GM19099 (cell line): Measurements from ENCODE around the gene MRTFA.

Experiments
- POLR2A ChIP-seq: IDR thresholded peaks from 3 replicates; pipeline ENCODE4 v1.6.1; 2011; ENCODE audit warnings: low read depth; ENCODE audit not compliant: insufficient read length; ENCODE audit errors: extremely low read depth

Gene MRTFA

DNA sequence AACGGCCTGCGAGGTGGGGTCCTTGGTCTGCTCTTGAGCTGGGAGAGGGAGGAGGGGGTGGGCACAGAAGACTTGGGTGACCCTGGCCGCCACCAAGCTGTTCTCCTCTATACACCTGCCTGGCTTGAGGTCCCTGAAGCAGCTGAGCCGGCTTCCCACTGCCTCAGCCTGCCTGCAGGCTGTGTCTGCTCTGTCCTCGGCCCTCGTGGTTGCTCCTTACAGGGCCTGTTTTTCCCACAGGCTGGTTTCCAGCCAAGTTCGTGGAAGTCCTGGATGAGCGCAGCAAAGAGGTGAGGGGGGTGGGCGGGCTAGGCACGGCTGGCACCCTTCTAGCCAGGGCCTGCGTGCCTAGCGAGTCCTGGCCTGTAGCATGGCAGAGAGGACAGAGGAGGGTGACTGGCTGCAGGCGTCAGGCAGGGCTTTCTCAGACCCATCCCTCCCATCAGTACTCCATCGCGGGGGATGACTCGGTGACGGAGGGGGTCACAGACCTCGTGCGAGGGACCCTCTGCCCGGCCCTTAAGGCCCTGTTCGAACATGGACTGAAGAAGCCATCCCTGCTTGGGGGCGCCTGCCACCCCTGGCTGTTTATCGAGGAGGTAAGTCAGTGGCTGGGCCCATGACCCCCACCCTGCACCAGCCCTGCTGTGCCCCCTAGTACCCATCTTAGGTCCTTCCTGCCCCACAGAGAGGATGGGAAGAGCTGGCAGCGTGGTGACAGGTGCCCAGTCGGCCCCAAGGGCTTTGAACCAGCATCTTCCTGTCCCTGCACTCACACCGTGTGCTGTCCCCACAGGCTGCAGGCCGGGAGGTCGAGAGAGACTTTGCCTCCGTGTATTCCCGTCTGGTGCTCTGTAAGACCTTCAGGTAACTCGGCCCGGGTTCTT, 228.4 kb downstream of the MRTFA start:
- TF ChIP-seq POLR2A = no peak

DNA sequence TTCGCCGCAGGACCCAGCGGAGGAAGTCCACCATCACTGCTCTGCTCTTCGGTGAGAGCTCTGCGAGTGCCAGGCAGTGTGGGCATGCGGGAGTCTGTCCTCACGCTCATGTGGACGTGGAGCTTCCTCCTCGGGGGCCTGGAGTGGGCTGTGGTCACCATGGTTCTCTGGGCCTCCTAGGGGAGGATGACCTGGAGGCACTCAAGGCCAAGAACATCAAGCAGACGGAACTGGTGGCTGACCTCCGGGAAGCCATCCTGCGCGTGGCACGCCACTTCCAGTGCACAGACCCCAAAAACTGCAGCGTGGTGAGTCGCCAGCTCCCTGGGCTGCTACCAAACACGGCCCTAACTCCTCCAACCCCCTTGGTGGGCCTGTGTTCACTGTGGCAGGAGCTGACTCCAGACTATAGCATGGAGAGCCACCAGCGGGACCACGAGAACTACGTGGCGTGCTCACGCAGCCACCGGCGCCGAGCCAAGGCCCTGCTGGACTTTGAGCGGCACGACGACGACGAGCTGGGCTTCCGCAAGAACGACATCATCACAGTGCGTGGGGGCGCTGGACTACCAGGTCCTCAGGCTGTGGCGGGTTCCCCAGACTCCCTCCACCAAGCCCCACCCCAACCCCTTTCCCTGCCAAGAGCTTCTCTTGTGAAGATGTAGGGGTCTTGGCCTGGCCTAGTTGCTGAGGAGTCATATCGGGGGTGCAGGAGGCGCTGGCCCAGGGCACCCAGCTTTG, 229.3 kb downstream of the MRTFA start:
- TF ChIP-seq POLR2A = no peak

DNA sequence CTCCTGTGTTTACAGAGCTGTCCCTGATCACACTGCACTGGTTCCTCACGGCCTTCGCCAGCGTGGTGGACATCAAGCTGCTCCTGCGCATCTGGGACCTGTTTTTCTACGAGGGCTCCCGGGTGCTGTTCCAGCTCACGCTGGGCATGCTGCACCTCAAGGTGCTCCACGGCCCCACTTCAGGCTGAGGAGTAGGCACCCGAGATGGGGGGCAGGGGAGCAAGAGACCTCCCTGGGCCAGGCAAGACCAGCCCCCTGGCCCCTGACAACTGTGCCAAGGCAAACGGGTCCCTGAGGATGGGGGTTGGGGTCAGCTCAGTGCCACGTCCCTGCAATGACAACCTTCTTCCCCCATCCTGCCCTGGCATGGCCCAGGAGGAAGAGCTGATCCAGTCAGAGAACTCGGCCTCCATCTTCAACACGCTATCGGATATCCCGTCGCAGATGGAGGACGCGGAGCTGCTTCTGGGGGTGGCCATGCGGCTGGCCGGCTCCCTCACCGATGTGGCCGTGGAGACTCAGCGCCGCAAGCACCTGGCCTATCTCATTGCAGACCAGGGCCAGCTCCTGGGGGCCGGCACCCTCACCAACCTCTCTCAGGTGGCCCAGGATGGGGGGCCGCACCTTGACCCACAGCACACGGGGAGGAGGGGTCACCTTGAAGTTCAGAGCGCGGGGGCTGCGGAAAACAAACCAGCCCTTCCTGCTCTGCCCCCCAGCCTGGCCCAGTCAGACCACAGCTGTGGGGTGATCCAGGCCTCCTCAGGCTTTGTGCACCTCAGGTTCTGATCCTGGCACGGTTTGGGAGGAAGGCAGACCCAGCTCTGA, 230.2 kb downstream of the MRTFA start:
- TF ChIP-seq POLR2A = no peak

DNA sequence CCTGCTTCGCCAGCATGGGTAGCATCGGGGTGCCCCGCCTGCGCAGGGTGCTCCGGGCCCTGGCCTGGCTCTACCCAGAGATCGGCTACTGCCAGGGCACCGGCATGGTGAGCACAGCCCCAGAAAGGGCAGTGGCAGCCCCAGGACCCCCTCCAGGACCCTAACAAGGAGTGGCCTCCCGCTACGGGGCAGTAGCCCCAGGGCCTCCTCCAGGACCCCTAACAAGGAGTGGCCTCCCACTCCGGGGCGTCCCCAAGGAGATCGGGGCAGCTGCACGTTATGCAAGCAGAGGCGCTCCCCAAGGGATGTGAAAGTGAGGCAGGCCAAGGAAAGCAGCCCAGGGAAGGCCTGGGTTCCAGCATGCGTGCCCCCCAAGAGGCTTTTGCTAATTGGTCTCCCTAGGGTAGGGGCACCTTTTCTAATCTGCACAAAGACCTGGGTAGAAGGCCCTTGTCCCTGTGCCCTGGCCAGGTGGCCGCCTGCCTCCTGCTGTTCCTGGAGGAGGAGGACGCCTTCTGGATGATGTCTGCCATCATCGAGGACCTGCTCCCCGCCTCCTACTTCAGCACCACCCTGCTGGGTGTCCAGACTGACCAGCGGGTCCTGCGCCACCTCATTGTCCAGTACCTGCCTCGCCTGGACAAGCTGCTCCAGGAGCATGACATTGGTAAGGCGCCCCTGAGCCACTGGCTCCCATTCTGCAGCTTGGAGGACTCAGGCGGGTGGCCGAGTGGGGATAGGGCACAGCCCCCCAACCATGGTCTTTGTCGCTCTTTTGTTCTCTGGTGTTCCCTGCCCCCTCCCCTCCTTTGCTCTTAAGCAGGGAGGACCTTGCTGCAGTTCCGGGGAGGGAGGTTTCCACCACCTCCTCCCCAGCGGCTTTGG, 231.1 kb downstream of the MRTFA start:
- no peak for TF ChIP-seq POLR2A

DNA sequence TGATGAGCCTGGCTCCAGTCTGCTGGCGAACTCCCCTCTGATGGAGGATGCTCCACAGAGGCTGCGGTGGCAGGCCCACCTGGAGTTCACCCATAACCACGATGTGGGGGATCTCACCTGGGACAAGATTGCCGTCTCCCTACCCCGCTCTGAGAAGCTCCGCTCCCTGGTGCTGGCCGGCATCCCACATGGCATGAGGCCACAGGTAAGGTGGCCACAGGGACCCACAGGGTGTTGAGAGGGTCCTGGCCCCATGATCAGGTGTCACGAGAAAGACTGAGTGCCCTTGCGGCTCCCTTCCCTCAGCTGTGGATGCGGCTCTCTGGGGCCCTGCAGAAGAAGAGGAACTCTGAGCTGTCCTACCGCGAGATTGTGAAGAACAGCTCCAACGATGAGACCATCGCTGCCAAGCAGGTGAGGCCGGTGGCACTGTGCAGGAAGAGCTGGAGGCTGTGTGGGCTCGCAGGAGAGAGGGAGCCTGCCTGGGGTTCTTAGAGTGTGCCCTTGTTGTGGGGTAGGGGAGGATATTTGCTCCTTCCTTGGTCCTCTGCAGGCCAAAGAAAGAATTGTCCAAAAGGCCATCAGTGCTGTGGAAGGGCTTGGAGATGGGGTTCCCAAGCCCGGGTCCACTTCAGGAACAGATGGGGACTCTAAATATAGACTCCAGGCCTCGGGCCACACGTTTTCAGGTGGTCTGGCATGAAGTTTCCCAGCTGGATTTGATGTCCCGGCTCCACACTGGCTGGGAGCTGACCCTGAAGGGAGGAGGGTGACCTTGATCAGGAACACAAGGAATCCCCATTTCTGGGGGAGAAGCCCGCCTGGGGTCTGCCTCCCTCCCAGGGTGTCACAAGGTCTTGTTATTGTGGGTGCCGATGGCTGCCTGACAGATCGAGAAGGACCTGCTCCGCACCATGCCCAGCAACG, 232.0 kb downstream of the MRTFA start:
- no peak for TF ChIP-seq POLR2A

DNA sequence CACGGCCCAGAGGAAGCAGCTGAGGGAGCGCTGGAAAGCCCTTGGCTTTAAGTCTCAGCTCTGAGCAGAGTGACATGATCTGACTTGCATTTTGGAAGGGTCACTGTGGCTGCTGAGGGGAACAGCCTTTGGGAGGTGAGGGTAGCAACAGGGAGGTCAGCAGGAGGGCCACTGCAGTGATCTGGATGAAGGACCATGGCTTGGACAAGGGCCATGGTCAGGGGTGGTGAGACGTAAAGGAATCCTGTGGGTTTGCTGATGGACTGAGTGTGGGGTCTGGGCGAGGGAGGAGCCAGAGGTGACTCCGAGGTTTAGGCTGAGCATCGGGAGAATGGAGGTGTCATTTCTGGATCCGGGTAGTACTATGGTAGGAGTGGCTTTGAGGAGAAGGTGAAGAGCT, 232.9 kb downstream of the MRTFA start:
- no peak for TF ChIP-seq POLR2A

DNA sequence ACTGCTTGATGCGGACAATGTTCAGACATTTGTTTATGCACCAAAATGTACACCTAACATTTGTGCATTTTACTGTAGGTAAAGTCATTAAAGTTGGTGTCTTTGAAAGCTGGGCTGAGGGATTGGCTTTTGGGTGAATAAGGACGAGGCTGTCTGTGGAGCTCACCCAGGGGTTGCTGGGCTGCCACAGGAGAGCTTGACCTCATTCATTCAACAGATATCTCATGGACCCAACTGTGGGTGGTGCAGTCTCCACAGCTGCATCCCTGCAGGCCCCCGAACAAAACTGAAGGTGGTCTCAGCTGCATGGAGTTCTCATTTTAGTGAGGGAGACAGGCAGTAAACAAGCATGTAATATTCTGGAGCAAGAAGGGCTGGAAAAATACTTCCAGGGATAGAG, 233.4 kb downstream of the MRTFA start:
- TF ChIP-seq POLR2A = no peak

DNA sequence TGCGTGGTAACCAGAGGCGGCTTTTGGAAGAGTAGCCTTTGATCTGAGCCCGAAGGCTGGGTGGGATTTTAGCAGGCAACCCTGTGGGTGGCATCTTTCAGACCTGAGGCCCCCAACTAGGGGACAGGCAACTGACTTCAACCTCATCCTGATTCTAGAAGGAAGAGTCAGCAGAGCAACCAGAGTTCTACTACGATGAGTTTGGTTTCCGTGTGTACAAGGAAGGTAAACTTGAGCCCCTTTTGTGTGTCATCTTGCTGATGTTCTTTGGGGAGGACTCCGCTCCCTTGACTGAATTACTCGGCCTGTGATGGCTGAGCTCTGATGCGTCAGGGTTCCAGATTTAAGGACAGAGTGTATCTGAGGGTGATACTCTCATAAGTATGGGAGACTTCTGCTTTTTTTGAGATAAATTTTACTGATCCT, 234.5 kb downstream of the MRTFA start:
- no peak for TF ChIP-seq POLR2A

DNA sequence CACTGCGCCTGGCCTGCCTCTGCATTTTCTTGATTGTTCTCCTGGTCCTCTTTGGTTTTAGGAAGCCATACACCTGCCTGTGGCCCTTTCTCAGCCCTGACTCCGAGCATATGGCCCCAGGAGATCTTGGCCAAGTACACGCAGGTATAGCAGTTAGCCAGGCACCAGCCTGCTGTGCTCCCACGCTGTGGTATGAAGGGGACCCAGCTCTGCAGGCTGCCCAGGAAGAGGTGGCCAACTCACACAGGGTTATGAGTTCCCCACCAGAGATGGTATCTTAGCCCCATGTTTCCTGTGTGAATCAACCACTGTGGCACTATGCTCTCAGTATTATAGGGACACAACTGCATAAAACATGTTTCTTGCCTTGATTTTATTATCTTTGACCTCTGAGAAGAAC, 235.0 kb downstream of the MRTFA start:
- no peak for TF ChIP-seq POLR2A

DNA sequence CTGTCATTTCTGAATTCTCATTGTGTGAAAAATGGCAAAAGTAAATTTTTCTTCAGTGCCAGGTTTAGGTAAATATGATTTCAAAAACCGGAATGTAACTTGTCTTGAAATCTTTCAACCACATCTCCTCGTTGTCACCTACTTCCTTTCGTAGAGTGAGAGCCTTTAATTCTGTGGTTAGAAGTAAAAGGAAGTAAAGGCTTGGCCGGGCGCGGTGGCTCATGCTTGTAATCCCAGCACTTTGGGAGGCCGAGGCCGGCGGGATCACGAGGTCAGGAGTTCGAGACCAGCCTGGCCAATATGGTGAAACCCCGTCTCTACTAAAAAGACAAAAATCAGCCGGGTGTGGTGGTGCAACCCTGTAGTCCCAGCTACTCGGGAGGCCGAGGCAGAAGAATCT, 236.4 kb downstream of the MRTFA start:
- TF ChIP-seq POLR2A = no peak

DNA sequence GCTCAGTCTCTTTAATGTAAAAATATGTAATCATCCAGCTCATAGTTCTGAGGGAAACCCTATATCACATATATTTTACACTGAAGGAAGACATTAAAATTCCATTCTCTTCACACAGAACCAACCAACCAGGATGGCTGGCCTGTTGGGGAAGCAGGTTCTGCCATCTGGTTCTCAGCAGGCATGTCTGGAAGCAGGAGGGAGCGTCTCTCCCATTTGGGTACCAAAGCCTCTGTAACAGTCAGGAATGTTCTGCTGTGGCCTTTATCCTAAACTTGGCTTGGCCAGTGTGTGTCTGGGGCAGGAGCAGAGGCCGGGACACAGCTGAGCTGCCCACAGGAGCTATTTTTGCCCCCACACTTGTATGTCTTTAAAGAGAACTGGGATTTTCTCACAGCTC, 236.9 kb downstream of the MRTFA start:
- TF ChIP-seq POLR2A = no peak

DNA sequence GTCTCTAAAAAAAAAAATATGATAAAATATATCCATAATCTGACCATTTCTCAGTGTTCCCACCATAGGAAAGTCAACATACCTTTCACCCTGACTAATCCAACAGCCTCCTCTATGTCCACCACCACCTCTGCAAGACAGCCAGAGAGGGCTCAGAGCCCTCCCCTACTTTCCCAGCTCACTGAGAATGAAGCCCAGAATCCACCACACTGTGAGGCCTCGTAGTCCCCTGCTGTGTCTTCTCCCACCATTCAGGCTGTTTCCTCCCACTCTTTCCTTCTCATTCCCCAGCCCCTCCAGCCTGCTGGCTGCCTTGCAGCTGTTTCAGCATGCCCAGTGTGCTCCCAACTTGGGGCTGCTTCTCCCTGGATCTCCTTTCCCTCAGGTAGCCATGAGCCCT, 239.1 kb downstream of the MRTFA start:
- TF ChIP-seq POLR2A = no peak

DNA sequence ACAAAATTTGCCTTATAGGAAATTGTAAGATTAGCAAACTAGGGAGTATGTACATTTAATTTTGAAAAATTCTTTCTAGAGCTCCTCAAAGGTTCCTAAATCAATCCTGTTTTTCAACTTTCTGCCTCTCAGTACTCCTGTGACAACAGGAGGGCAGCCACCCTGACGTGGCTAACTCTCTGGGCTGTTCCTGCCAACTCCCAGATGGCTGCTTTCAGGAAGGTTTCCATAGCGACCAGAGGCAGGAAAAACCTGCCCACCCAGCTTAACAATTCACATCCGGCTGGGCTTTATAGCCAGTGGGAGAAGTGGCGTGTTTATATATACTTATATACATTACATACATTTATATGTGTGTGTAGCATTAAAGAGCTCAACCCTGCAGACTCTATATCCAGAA, 239.6 kb downstream of the MRTFA start:
- no peak for TF ChIP-seq POLR2A

DNA sequence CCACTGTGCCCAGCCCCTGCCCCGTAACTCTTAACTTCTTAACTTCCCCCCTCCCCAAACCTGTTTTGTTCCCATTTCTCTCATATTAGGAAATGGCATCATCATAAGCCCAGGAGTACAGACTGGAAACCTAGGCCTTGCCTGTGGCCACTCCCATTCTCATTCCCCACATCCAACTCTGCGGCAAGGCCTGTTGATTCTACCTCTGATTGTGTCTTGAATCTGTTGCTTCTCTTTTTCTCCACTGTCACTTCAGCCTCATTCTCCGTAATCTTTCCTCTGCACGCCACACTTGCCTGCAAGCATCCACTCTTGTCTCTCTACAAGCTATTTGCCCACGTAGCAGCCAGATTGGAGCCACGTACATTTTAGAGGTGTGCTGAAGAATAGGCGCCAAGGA, 240.9 kb downstream of the MRTFA start:
- no peak for TF ChIP-seq POLR2A

DNA sequence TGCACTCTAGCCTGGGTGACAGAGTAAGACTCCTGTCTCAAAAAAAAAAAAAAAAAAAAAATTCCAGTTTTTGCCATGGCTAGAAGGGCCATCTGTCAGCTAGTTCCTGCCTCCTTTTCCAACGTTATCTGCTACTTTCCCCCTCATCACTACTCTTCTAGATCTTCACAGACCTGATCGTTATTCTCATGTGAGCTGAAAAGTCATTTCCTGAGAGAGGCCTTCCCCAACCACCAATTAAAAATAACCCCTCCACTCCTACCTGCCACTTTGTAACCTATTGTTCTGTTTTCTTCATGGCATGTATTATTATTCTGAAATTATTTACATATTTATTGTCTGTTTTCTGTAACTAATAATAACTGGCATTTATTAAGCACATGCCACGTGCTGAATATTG, 241.9 kb downstream of the MRTFA start:
- TF ChIP-seq POLR2A = no peak
